Endodermal cell (in vitro differentiated cells): ENCODE results near the gene LIPH. TPM values are rescaled to one million over a fixed set of nuclear protein-coding genes. Genes with fewer than 3 reads are reported as not detected.

ENCODE experiments used
- DNase-seq: peaks from one replicate; pipeline ENCODE4 v3.0.0-alpha.2; 2017
- H3K27ac ChIP-seq: 2 replicates; pipeline ENCODE4 v1.5.1; 2013; ENCODE audit warnings: mild to moderate bottlenecking, low read depth, low read length, moderate library complexity
- H3K27me3 ChIP-seq: 2 replicates; pipeline ENCODE4 v1.6.1; 2013; ENCODE audit warnings: mild to moderate bottlenecking, low read length, moderate library complexity; ENCODE audit not compliant: insufficient read depth, control insufficient read depth, poor library complexity, severe bottlenecking
- H3K36me3 ChIP-seq: 2 replicates; pipeline ENCODE4 v1.7.0; 2013; ENCODE audit warnings: mild to moderate bottlenecking, low read length, moderate library complexity; ENCODE audit not compliant: control insufficient read depth, insufficient read depth
- H3K4me1 ChIP-seq: one replicate; pipeline ENCODE4 v1.7.0; 2013; ENCODE audit warnings: low read length; ENCODE audit not compliant: control insufficient read depth, insufficient read depth
- H3K4me3 ChIP-seq: 2 replicates; pipeline ENCODE4 v1.5.1; 2013; ENCODE audit warnings: mild to moderate bottlenecking, low read length, moderate library complexity
- H3K9ac ChIP-seq: 2 replicates; pipeline ENCODE4 v1.6.1; 2013; ENCODE audit warnings: mild to moderate bottlenecking, low read length, moderate library complexity; ENCODE audit not compliant: poor library complexity, severe bottlenecking; ENCODE audit errors: extremely low read depth
- H3K9me3 ChIP-seq: 2 replicates; pipeline ENCODE4 v1.6.1; 2013; ENCODE audit warnings: mild to moderate bottlenecking, low read length, moderate library complexity; ENCODE audit not compliant: control insufficient read depth
- H3K27ac Mint-ChIP-seq: 2 replicates; pipeline ENCODE4 v1.8.0; 2020; ENCODE audit warnings: mixed read lengths
- H3K27me3 Mint-ChIP-seq: 2 replicates; pipeline ENCODE4 v1.8.0; 2021; ENCODE audit warnings: mild to moderate bottlenecking, mixed read lengths; ENCODE audit not compliant: insufficient read depth
- H3K36me3 Mint-ChIP-seq: 2 replicates; pipeline ENCODE4 v1.8.0; 2020; ENCODE audit warnings: low read depth, mixed read lengths
- H3K4me1 Mint-ChIP-seq: 2 replicates; pipeline ENCODE4 v1.8.0; 2020; ENCODE audit warnings: mixed read lengths
- H3K4me3 Mint-ChIP-seq: 2 replicates; pipeline ENCODE4 v1.8.0; 2020; ENCODE audit warnings: mild to moderate bottlenecking, moderate library complexity, mixed read lengths
- H3K9me3 Mint-ChIP-seq: 2 replicates; pipeline ENCODE4 v1.8.0; 2020; ENCODE audit warnings: mild to moderate bottlenecking, mixed read lengths
- CTCF ChIP-seq: fragments of 200-600 bp; sonication (generic); conservative IDR thresholded peaks from 2 replicates; pipeline ENCODE4 v1.5.0; 2021; ENCODE audit warnings: antibody characterized with exemption, mild to moderate bottlenecking
- WGBS, 2 experiments: methylation state at CpG; one replicate each; pipeline versions ENCODE4 v1.1.5 to v1.1.7; 2013; ENCODE audit warnings: missing lambda C conversion rate in 2 of 2, mixed read lengths in 1 of 2; ENCODE audit not compliant: insufficient coverage in 1 of 2, insufficient read length in 1 of 2; 5-methylcytosine and 5-hydroxymethylcytosine counted together
- total RNA-seq, 2 donors: library from RNA; stranded (reverse); fragmentation: NEBNext Ultra II Directional in 1 of 2; extraction: Animal tissue kit (Norgen Biotek cat#: 25700) in 1 of 2; gene quantifications; 2 replicates in 1 of 2; 3 replicates in 1 of 2; pipeline ENCODE4 v1.2.1, GENCODE V29; 2021

LIPH gene
- total RNA-seq, 2 donors from 2014 or later = 0.81 to 2.3 TPM

- TF ChIP-seq CTCF = no peak
Measured at GRCh38 chr3:185555101-185555501, 2.7 kb upstream of the LIPH start.

GRCh38 chr3:185549651-185550111, 2.7 kb downstream of the LIPH start:
- 86 to 94% methylated on average over 3 of the region's 3 CpGs for WGBS, 2 experiments
- no peak overlapping the region for H3K4me3 Mint-ChIP-seq
- DNase-seq = no peak
- no peaks in the 10 kb centered on the region for H3K4me1 ChIP-seq
- no peaks in the 10 kb centered on the region for H3K27me3 Mint-ChIP-seq
- H3K27ac Mint-ChIP-seq = no peak overlapping the region
- no peaks in the 10 kb centered on the region for H3K36me3 ChIP-seq
- H3K27ac ChIP-seq = no peak overlapping the region
- no peaks in the 10 kb centered on the region for H3K36me3 Mint-ChIP-seq
- no peaks in the 10 kb centered on the region for H3K9me3 ChIP-seq
- H3K27me3 ChIP-seq = no peaks in the 10 kb centered on the region
- H3K4me3 ChIP-seq = no peak overlapping the region
- H3K9me3 Mint-ChIP-seq = no peaks in the 10 kb centered on the region
- no peak overlapping the region for H3K9ac ChIP-seq
- peaks cover 7% of the 10 kb centered on the region for H3K4me1 Mint-ChIP-seq
- TF ChIP-seq CTCF = no peak

More at GRCh38 chr3:185555101-185555501, 2.7 kb upstream of the LIPH start:
- H3K9me3 Mint-ChIP-seq = no peaks in the 10 kb centered on the region
- Histone ChIP-seq H3K27me3 (no peaks in the 10 kb centered on the region), H3K9me3 (no peaks in the 10 kb centered on the region), H3K36me3 (no peaks in the 10 kb centered on the region), H3K9ac (no peak overlapping the region), H3K27ac (no peak overlapping the region), H3K4me3 (no peak overlapping the region), H3K4me1 (no peaks in the 10 kb centered on the region)
- H3K4me3 Mint-ChIP-seq = no peak overlapping the region
- WGBS, 2 experiments = 92 to 93% methylated on average over 4 of the region's 4 CpGs
- H3K4me1 Mint-ChIP-seq = peaks cover 12% of the 10 kb centered on the region
- no peak for DNase-seq
- peaks cover 9% of the 10 kb centered on the region for H3K27me3 Mint-ChIP-seq
- H3K27ac Mint-ChIP-seq = no peak overlapping the region
- H3K36me3 Mint-ChIP-seq = no peaks in the 10 kb centered on the region

- Histone ChIP-seq H3K27ac (no peak overlapping the region), H3K4me1 (no peaks in the 10 kb centered on the region), H3K9ac (no peak overlapping the region), H3K9me3 (no peaks in the 10 kb centered on the region), H3K4me3 (no peak overlapping the region), H3K27me3 (no peaks in the 10 kb centered on the region), H3K36me3 (no peaks in the 10 kb centered on the region)
- Mint-ChIP-seq H3K4me1 (peaks cover 7% of the 10 kb centered on the region), H3K27ac (no peak overlapping the region), H3K36me3 (no peaks in the 10 kb centered on the region), H3K27me3 (no peaks in the 10 kb centered on the region), H3K9me3 (no peaks in the 10 kb centered on the region), H3K4me3 (no peak overlapping the region)
- no peak for DNase-seq
- no peak for TF ChIP-seq CTCF
- 93% methylated on average over 2 of the region's 3 CpGs; no CpG with 5 or more reads in 1 of the 2 experiments for WGBS, 2 experiments
Measured at GRCh38 chr3:185549122-185549521, 3.3 kb downstream of the LIPH start.
